ENCODE results near the gene AHI1.

GRCh38 chr6:135390458-135390857 lies 107.1 kb downstream of the AHI1 start:
- TF ChIP-seq CTCF (conservative IDR thresholded peaks at IDR 0.05 in 1 of 2, IDR thresholded peaks at IDR 0.05 in 1 of 2; ENCODE audit: extremely low read depth in 1 of 2, insufficient read depth in 1 of 2, low read depth in 1 of 2, low read length in 2 of 2) (no peak), EZH2 (IDR thresholded peaks at IDR 0.05; ENCODE audit: borderline replicate concordance, low read length) (no peak)

Data from mammary epithelial cell (primary cell).